T-helper 22 cell (primary cell): ENCODE measurements around the gene YPEL3.

Experiments
- DNase-seq: peaks from one replicate; pipeline ENCODE4 v3.0.0-alpha.2; 2020; ENCODE audit warnings: low read depth

Gene YPEL3

GRCh38 chr16:30046178-30046577, 49.8 kb downstream of the YPEL3 start:
- no peak for DNase-seq
